SK-N-SH (cell line): ENCODE data around the gene TCN2. TPM values are rescaled to one million over a fixed set of nuclear protein-coding genes. Genes with fewer than 3 reads are reported as not detected.

Experiments used
- CTCF ChIA-PET: fragments of 300-600, 350-600 bp; formaldehyde crosslinking; extraction: SDS; loops from one replicate; lab custom pipeline; 2021; lab: Yijun Ruan, JAX
- POLR2A ChIA-PET: fragments of 350-600 bp; sonication (Branson Sonifier 250); formaldehyde crosslinking; extraction: SDS; loops from one replicate; lab custom pipeline; 2020; ENCODE audit warnings: antibody characterized with exemption, inconsistent platforms; lab: Yijun Ruan, JAX
- DNase-seq: peaks from one replicate; pipeline ENCODE4 v3.0.0; 2012
- H2AFZ ChIP-seq: fragments of 200-600 bp; sonication (generic); 2 replicates; pipeline ENCODE4 v1.8.1; 2016; ENCODE audit warnings: antibody characterized with exemption, mild to moderate bottlenecking, low read depth
- H3F3A ChIP-seq: fragments of 200-600 bp; sonication (generic); replicated peaks from 2 replicates; pipeline ENCODE3; 2016; ENCODE audit warnings: antibody characterized with exemption, mild to moderate bottlenecking; ENCODE audit not compliant: insufficient read depth
- H3K27ac ChIP-seq, 2 experiments: fragments of 200-500 bp in 1 of 2; fragments of 200-600 bp in 1 of 2; sonication (Bioruptor generic) in 1 of 2; sonication (generic), shearing (Covaris generic) in 1 of 2; 2 replicates each; pipeline versions ENCODE4 v1.5.1 to v1.6.1; 2014 to 2016; ENCODE audit warnings: low read depth in 2 of 2, inconsistent platforms in 1 of 2, low read length in 1 of 2, mild to moderate bottlenecking in 1 of 2, mixed read lengths in 1 of 2
- H3K27me3 ChIP-seq: fragments of 200-600 bp; sonication (generic), shearing (Covaris generic); 2 replicates; pipeline ENCODE4 v1.6.1; 2016; ENCODE audit warnings: mixed run types; ENCODE audit not compliant: insufficient read depth
- H3K36me3 ChIP-seq, 2 experiments: fragments of 200-500 bp in 1 of 2; fragments of 200-600 bp in 1 of 2; sonication (Bioruptor generic) in 1 of 2; sonication (generic) in 1 of 2; replicated peaks in 1 of 2; 2 replicates each; pipeline versions ENCODE3 to v1.5.1; 2014 to 2016; ENCODE audit warnings: low read length in 1 of 2, mild to moderate bottlenecking in 1 of 2; ENCODE audit not compliant: insufficient read depth in 2 of 2, control insufficient read depth in 1 of 2
- H3K4me1 ChIP-seq, 2 experiments: fragments of 200-500 bp in 1 of 2; fragments of 200-600 bp in 1 of 2; sonication (Bioruptor generic) in 1 of 2; sonication (generic), shearing (Covaris generic) in 1 of 2; 2 replicates each; pipeline versions ENCODE4 v1.5.1 to v1.6.1; 2014 to 2016; ENCODE audit warnings: low read depth in 1 of 2, low read length in 1 of 2, mixed run types in 1 of 2; ENCODE audit not compliant: insufficient read depth in 2 of 2, control insufficient read depth in 1 of 2
- H3K4me2 ChIP-seq: fragments of 200-600 bp; sonication (generic), shearing (Covaris generic); 2 replicates; pipeline ENCODE4 v1.6.1; 2017; ENCODE audit warnings: mixed run types
- H3K4me3 ChIP-seq, 2 experiments: fragments of 200-500 bp in 1 of 2; fragments of 200-600 bp in 1 of 2; sonication (Bioruptor generic) in 1 of 2; sonication (generic), shearing (Covaris generic) in 1 of 2; 2 replicates each; pipeline versions ENCODE4 v1.5.1 to v1.8.1; 2014 to 2016; ENCODE audit warnings: low read depth in 2 of 2, inconsistent platforms in 1 of 2, low read length in 1 of 2, mild to moderate bottlenecking in 1 of 2, mixed read lengths in 1 of 2, moderate library complexity in 1 of 2
- H3K79me2 ChIP-seq: fragments of 200-600 bp; sonication (generic); 2 replicates; pipeline ENCODE4 v1.8.1; 2017; ENCODE audit warnings: mild to moderate bottlenecking; ENCODE audit not compliant: insufficient read depth
- H3K9ac ChIP-seq: fragments of 200-600 bp; sonication (generic); 2 replicates; pipeline ENCODE4 v1.6.1; 2017; ENCODE audit warnings: mixed run types
- H3K9me2 ChIP-seq: fragments of 200-600 bp; sonication (generic); 2 replicates; pipeline ENCODE4 v1.6.1; 2017; ENCODE audit warnings: mixed run types
- H3K9me3 ChIP-seq: fragments of 200-600 bp; sonication (generic); 2 replicates; pipeline ENCODE4 v1.6.1; 2017; ENCODE audit warnings: mixed run types, mild to moderate bottlenecking, moderate library complexity
- H4K20me1 ChIP-seq: fragments of 200-600 bp; sonication (generic); 2 replicates; pipeline ENCODE4 v1.6.1; 2017; ENCODE audit warnings: mild to moderate bottlenecking, mixed run types; ENCODE audit not compliant: insufficient read depth
- CTCF ChIP-seq: fragments of 200-600 bp; sonication (generic); IDR thresholded peaks from 2 replicates; pipeline ENCODE4 v1.6.1; 2017; ENCODE audit warnings: antibody characterized with exemption, mild to moderate bottlenecking, moderate library complexity
- EZH2phosphoT487 ChIP-seq: fragments of 200-600 bp; sonication (generic); IDR thresholded peaks from 2 replicates; pipeline ENCODE4 v1.6.1; 2017; ENCODE audit warnings: low read depth, mixed run types, mild to moderate bottlenecking, antibody characterized with exemption, moderate library complexity, borderline replicate concordance
- FOXM1 ChIP-seq: IDR thresholded peaks from 2 replicates; pipeline ENCODE4 v1.4.0; 2012; ENCODE audit warnings: low read depth, mild to moderate bottlenecking
- GABPA ChIP-seq: IDR thresholded peaks from 2 replicates; pipeline ENCODE4 v1.4.0; 2012; ENCODE audit warnings: low read depth, mild to moderate bottlenecking
- JUND ChIP-seq: IDR thresholded peaks from 2 replicates; pipeline ENCODE4 v1.4.0; 2012
- MEF2A ChIP-seq: IDR thresholded peaks from 2 replicates; pipeline ENCODE4 v1.4.0; 2012; ENCODE audit warnings: low read depth, borderline replicate concordance
- NFIC ChIP-seq: IDR thresholded peaks from 2 replicates; pipeline ENCODE4 v1.4.0; 2012; ENCODE audit warnings: borderline replicate concordance
- PBX3 ChIP-seq: IDR thresholded peaks from 2 replicates; pipeline ENCODE4; 2012
- RCOR1 ChIP-seq: fragments of 150-350 bp; IDR thresholded peaks from 2 replicates; pipeline ENCODE4 v1.6.1; 2017; ENCODE audit warnings: antibody characterized with exemption, low read length
- REST ChIP-seq: IDR thresholded peaks from 2 replicates; pipeline ENCODE4 v1.6.1; 2012; ENCODE audit warnings: mild to moderate bottlenecking, low read depth, low read length, moderate library complexity
- TCF12 ChIP-seq: IDR thresholded peaks from 2 replicates; pipeline ENCODE4 v1.4.0; 2012
- WGBS: methylation state at CpG from one replicate; pipeline ENCODE4 v1.1.6; 2017; ENCODE audit warnings: low lambda C conversion rate; 5-methylcytosine and 5-hydroxymethylcytosine counted together
- polyA plus RNA-seq, 3 experiments: library from polyadenylated mRNA; depleted of rRNA; stranded (reverse); fragments of >200 nt; gene quantifications; 2 replicates each; pipeline ENCODE4 v1.2.3, GENCODE V29; 2012
- TF ChIP-seq, protein P1 (sequence below): fragments of 150-350 bp; IDR thresholded peaks from 2 replicates; pipeline ENCODE4 v1.6.1; 2017; ENCODE audit warnings: antibody characterized with exemption, low read length, low read depth, borderline replicate concordance

TCN2 gene
- polyA plus RNA-seq, 1 of the 3 experiments (the other 2 are of a cell fraction): 4.1 TPM

GRCh38 chr22:30600921-30601320 lies 6.1 kb upstream of the TCN2 start:
- H3K4me2 ChIP-seq: no peak overlapping the region
- TF ChIP-seq REST: no peak
- TF ChIP-seq NFIC: no peak
- TF ChIP-seq JUND: no peak
- TF ChIP-seq TCF12: no peak
- no peak for TF ChIP-seq FOXM1
- TF ChIP-seq GABPA: no peak
- no peak for TF ChIP-seq RCOR1
- no peak for TF ChIP-seq PBX3
- TF ChIP-seq EZH2phosphoT487: no peak
- no peak for TF ChIP-seq CTCF
- TF ChIP-seq, protein P1, sequence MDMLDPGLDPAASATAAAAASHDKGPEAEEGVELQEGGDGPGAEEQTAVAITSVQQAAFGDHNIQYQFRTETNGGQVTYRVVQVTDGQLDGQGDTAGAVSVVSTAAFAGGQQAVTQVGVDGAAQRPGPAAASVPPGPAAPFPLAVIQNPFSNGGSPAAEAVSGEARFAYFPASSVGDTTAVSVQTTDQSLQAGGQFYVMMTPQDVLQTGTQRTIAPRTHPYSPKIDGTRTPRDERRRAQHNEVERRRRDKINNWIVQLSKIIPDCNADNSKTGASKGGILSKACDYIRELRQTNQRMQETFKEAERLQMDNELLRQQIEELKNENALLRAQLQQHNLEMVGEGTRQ: no peak
- TF ChIP-seq MEF2A: no peak
- TF ChIP-seq, all 33 proteins: peak for 0
- Histone ChIP-seq H3K9me2 (no peaks in the 10 kb centered on the region), H3K9ac (no peak overlapping the region), H2AFZ (no peak overlapping the region), H3K27ac (no peak overlapping the region), H3K4me1 (peaks cover 0 to 2% of the 10 kb centered on the region in 2 experiments; a peak in 2 of 4 replicates), H3K9me3 (no peaks in the 10 kb centered on the region), H3K4me3 (no peak overlapping the region), H3K36me3 (no peaks in the 10 kb centered on the region), H3K27me3 (no peaks in the 10 kb centered on the region), H4K20me1 (no peaks in the 10 kb centered on the region), H3F3A (peaks cover 4% of the 10 kb centered on the region), H3K79me2 (no peaks in the 10 kb centered on the region)
- POLR2A ChIA-PET: interaction anchor here (0.6 kb wide), 1 partner anchor 930 kb away, joined by 5 read pairs; no protein-coding TSS in a partner anchor
- CTCF ChIA-PET: interaction anchor here (1.1 to 2.4 kb wide), 4 partner anchors 13 to 156 kb away, joined by 3 to 12 read pairs (median 4); no protein-coding TSS in a partner anchor
- no peak for DNase-seq
- 36% methylated on average over 3 of the region's 3 CpGs for WGBS
